SU-DHL-6 (cell line): ENCODE measurements around the gene ZXDC.

Experiments used
- CTCF ChIP-seq: fragments of 200-600 bp; sonication (generic); IDR thresholded peaks from one replicate; pipeline ENCODE4 v1.5.1; 2017; ENCODE audit warnings: antibody characterized with exemption, mild to moderate bottlenecking, low read length, moderate library complexity; ENCODE audit not compliant: insufficient read depth, poor library complexity, severe bottlenecking
- EZH2phosphoT487 ChIP-seq: fragments of 200-600 bp; sonication (generic), shearing (Covaris generic); conservative IDR thresholded peaks from 2 replicates; pipeline ENCODE4 v1.6.1; 2018; ENCODE audit warnings: mild to moderate bottlenecking, antibody characterized with exemption, low read length, moderate library complexity, mixed read lengths

- TF ChIP-seq CTCF (no peak), EZH2phosphoT487 (no peak)
Measured at GRCh38 chr3:126395846-126396513, 79.7 kb downstream of the ZXDC start.
